IPS-15b (cell line): ENCODE results near the gene CDC42EP2.

ENCODE experiments used
- H3K27me3 ChIP-seq: one replicate; pipeline ENCODE4 v1.6.1; 2013; ENCODE audit warnings: low read length; ENCODE audit not compliant: control insufficient read depth, insufficient read depth
- H3K36me3 ChIP-seq: one replicate; pipeline ENCODE4 v1.6.1; 2013; ENCODE audit warnings: low read length; ENCODE audit not compliant: control insufficient read depth, insufficient read depth
- H3K4me1 ChIP-seq: one replicate; pipeline ENCODE4 v1.6.1; 2013; ENCODE audit warnings: mild to moderate bottlenecking, low read length; ENCODE audit not compliant: control insufficient read depth, insufficient read depth
- H3K4me3 ChIP-seq: one replicate; pipeline ENCODE4 v1.5.1; 2013; ENCODE audit warnings: low read depth, low read length
- H3K9ac ChIP-seq: one replicate; pipeline ENCODE4 v1.6.1; 2013; ENCODE audit warnings: low read depth, mild to moderate bottlenecking, low read length
- H3K9me3 ChIP-seq: one replicate; pipeline ENCODE4 v1.6.1; 2013; ENCODE audit warnings: mild to moderate bottlenecking, low read length; ENCODE audit not compliant: control insufficient read depth, insufficient read depth

CDC42EP2 gene

GRCh38 chr11:65315204-65315865 is 669 bp downstream of the CDC42EP2 start:
- peak overlapping the region; percentile 54 for H3K9ac ChIP-seq
- H3K4me1 ChIP-seq, result peaks cover 9% of the 10 kb centered on the region
- H3K36me3 ChIP-seq, result no peaks in the 10 kb centered on the region
- peaks cover 12% of the 10 kb centered on the region for H3K27me3 ChIP-seq
- no peaks in the 10 kb centered on the region for H3K9me3 ChIP-seq
- peak overlapping the region; percentile 82 for H3K4me3 ChIP-seq

- H3K4me1 ChIP-seq, result peaks cover 9% of the 10 kb centered on the region
- H3K4me3 ChIP-seq, result peak overlapping the region; percentile 82
- H3K9ac ChIP-seq, result no peak overlapping the region
- peaks cover 3% of the 10 kb centered on the region for H3K36me3 ChIP-seq
- H3K9me3 ChIP-seq, result no peaks in the 10 kb centered on the region
- peaks cover 12% of the 10 kb centered on the region for H3K27me3 ChIP-seq
These were observed 1.2 kb downstream of the CDC42EP2 start for GRCh38 chr11:65315866-65316226.

GRCh38 chr11:65316227-65317024 is 1.8 kb downstream of the CDC42EP2 start:
- Histone ChIP-seq H3K4me3 (peak overlapping the region; percentile 82), H3K9me3 (no peaks in the 10 kb centered on the region), H3K27me3 (peaks cover 12% of the 10 kb centered on the region), H3K9ac (no peak overlapping the region), H3K4me1 (peaks cover 9% of the 10 kb centered on the region), H3K36me3 (peaks cover 8% of the 10 kb centered on the region)

- Histone ChIP-seq H3K27me3 (peaks cover 12% of the 10 kb centered on the region), H3K9ac (no peak overlapping the region), H3K4me3 (peak overlapping the region; percentile 82), H3K36me3 (peaks cover 16% of the 10 kb centered on the region), H3K4me1 (peaks cover 9% of the 10 kb centered on the region), H3K9me3 (no peaks in the 10 kb centered on the region)
These were observed 2.5 kb downstream of the CDC42EP2 start for GRCh38 chr11:65317025-65317786.

GRCh38 chr11:65320386-65321075 is 5.9 kb downstream of the CDC42EP2 start:
- H3K9me3 ChIP-seq, result no peaks in the 10 kb centered on the region
- peaks cover 16% of the 10 kb centered on the region for H3K36me3 ChIP-seq
- H3K4me3 ChIP-seq, result no peak overlapping the region
- H3K27me3 ChIP-seq, result no peaks in the 10 kb centered on the region
- H3K4me1 ChIP-seq, result peaks cover 9% of the 10 kb centered on the region
- no peak overlapping the region for H3K9ac ChIP-seq

GRCh38 chr11:65321076-65321475 is 6.4 kb downstream of the CDC42EP2 start:
- peaks cover 16% of the 10 kb centered on the region for H3K36me3 ChIP-seq
- no peak overlapping the region for H3K4me3 ChIP-seq
- no peaks in the 10 kb centered on the region for H3K27me3 ChIP-seq
- no peaks in the 10 kb centered on the region for H3K9me3 ChIP-seq
- H3K9ac ChIP-seq, result no peak overlapping the region
- H3K4me1 ChIP-seq, result peaks cover 5% of the 10 kb centered on the region

GRCh38 chr11:65321828-65322485 is 7.3 kb downstream of the CDC42EP2 start:
- no peak overlapping the region for H3K9ac ChIP-seq
- H3K4me1 ChIP-seq, result peaks cover 3% of the 10 kb centered on the region
- H3K4me3 ChIP-seq, result no peak overlapping the region
- H3K36me3 ChIP-seq, result peaks cover 16% of the 10 kb centered on the region
- no peaks in the 10 kb centered on the region for H3K27me3 ChIP-seq
- H3K9me3 ChIP-seq, result no peaks in the 10 kb centered on the region

- Histone ChIP-seq H3K36me3 (peaks cover 16% of the 10 kb centered on the region), H3K9me3 (no peaks in the 10 kb centered on the region), H3K4me3 (no peak overlapping the region), H3K9ac (no peak overlapping the region), H3K4me1 (no peaks in the 10 kb centered on the region), H3K27me3 (no peaks in the 10 kb centered on the region)
These were observed 9.1 kb downstream of the CDC42EP2 start for GRCh38 chr11:65323813-65324212.

GRCh38 chr11:65325435-65325834 is 10.8 kb downstream of the CDC42EP2 start:
- no peaks in the 10 kb centered on the region for H3K9me3 ChIP-seq
- no peaks in the 10 kb centered on the region for H3K27me3 ChIP-seq
- no peak overlapping the region for H3K4me3 ChIP-seq
- no peak overlapping the region for H3K9ac ChIP-seq
- H3K36me3 ChIP-seq, result peaks cover 16% of the 10 kb centered on the region
- no peaks in the 10 kb centered on the region for H3K4me1 ChIP-seq

- no peak overlapping the region for H3K4me3 ChIP-seq
- no peak overlapping the region for H3K9ac ChIP-seq
- H3K4me1 ChIP-seq, result no peaks in the 10 kb centered on the region
- no peaks in the 10 kb centered on the region for H3K27me3 ChIP-seq
- H3K9me3 ChIP-seq, result no peaks in the 10 kb centered on the region
- H3K36me3 ChIP-seq, result peaks cover 2% of the 10 kb centered on the region
These were observed 12.4 kb downstream of the CDC42EP2 start for GRCh38 chr11:65327021-65327420.

- Histone ChIP-seq H3K36me3 (no peaks in the 10 kb centered on the region), H3K9ac (no peak overlapping the region), H3K4me1 (no peaks in the 10 kb centered on the region), H3K9me3 (no peaks in the 10 kb centered on the region), H3K27me3 (no peaks in the 10 kb centered on the region), H3K4me3 (no peak overlapping the region)
These were observed 14.8 kb downstream of the CDC42EP2 start for GRCh38 chr11:65329478-65329877.
